ENCODE measurements around the gene OLA1. TPM values are rescaled to one million over a fixed set of nuclear protein-coding genes. Genes with fewer than 3 reads are reported as not detected.

The OLA1 gene
- total RNA-seq, 4 donors from 2014 or later = 72.7 to 85.1 (median 78.3) TPM

DNA sequence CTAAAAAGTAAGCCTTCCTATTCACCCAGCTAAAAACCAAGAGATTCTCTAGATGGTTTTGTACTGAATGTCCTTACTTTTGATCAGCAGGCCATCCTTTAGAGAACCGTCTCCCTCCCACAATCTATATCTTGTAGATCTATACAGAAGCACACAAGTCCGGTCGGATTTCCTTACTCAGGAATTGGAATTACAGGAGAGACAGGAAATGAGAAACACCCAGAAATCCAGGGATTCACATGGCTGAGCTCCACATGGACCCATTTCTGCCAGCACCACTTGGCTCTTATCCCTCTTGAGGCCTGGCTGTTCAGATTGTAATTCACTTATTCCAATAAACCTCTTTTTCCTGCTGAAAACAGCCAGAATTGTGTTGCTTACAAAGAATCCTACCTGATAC, 4.5 kb downstream of the OLA1 start:
- Histone ChIP-seq H3K27ac (no peak overlapping the region), H3K4me1 (peaks cover 1 to 34% (median 6%) of the 10 kb centered on the region in 3 donors), H3K9me3 (no peaks in the 10 kb centered on the region), H3K27me3 (no peaks in the 10 kb centered on the region), H3K4me3 (no peak overlapping the region), H3K36me3 (peaks cover 0 to 37% (median 4%) of the 10 kb centered on the region in 3 donors)
- DNase-seq = no peak
- TF ChIP-seq, protein P1, sequence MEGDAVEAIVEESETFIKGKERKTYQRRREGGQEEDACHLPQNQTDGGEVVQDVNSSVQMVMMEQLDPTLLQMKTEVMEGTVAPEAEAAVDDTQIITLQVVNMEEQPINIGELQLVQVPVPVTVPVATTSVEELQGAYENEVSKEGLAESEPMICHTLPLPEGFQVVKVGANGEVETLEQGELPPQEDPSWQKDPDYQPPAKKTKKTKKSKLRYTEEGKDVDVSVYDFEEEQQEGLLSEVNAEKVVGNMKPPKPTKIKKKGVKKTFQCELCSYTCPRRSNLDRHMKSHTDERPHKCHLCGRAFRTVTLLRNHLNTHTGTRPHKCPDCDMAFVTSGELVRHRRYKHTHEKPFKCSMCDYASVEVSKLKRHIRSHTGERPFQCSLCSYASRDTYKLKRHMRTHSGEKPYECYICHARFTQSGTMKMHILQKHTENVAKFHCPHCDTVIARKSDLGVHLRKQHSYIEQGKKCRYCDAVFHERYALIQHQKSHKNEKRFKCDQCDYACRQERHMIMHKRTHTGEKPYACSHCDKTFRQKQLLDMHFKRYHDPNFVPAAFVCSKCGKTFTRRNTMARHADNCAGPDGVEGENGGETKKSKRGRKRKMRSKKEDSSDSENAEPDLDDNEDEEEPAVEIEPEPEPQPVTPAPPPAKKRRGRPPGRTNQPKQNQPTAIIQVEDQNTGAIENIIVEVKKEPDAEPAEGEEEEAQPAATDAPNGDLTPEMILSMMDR (IDR thresholded peaks at IDR 0.05) = no peak
- TF ChIP-seq POLR2A (IDR thresholded peaks at IDR 0.05) = no peak
- WGBS, 2 donors = 89 to 93% methylated on average over 3 of the region's 3 CpGs
- intact Hi-C loops (cut with DNase I) = no loop called here

DNA sequence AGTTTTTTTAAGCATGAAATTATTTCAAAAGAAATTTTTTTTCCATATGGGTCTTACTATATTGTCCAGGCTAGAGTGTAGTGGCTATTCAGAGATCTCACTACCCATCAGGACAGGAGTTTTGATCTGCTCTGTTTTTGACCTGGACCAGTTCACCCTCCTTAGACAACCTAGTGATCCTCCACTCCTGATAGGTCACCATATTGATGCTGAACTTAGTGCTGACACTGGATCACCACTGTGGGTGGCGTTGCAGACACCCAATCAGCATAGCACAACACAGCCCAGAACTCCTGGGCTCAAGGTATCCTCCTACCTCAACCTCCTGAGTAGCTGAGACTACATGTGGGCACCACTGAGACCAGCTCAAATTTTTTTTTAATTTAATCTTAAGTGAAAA, 8.2 kb downstream of the OLA1 start:
- WGBS, 2 donors = 100% methylated on average over 1 of the region's 1 CpG
- Histone ChIP-seq H3K27me3 (no peaks in the 10 kb centered on the region), H3K9me3 (no peaks in the 10 kb centered on the region), H3K36me3 (peaks cover 0 to 37% (median 0%) of the 10 kb centered on the region in 3 donors), H3K4me1 (peaks cover 0 to 13% (median 0%) of the 10 kb centered on the region in 3 donors), H3K4me3 (no peak overlapping the region), H3K27ac (no peak overlapping the region)
- TF ChIP-seq, protein P1 (IDR thresholded peaks at IDR 0.05) = no peak
- no peak for TF ChIP-seq POLR2A (IDR thresholded peaks at IDR 0.05)
- intact Hi-C loops (cut with DNase I) = no loop called here
- DNase-seq = no peak

DNA sequence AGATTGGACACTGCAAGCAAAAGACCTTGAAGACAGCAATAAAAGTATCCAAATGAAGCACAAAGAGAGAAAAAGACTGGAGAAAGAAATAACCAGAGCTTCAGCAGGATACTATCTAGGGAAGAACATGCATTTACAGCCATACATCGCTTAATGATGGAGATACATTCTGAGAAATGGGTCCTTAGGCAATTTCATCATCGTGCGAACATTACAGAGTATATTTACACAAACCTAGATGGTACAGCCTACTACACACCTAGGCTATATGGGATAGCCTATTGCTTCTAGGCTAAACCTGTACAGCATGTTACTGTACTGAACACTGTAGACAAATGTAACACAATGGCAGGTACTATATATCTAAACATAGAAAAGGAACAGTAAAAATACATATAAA, 11.9 kb downstream of the OLA1 start:
- intact Hi-C loops (cut with DNase I) = no loop called here
- Histone ChIP-seq H3K4me3 (no peak overlapping the region), H3K27me3 (no peaks in the 10 kb centered on the region), H3K27ac (no peak overlapping the region), H3K9me3 (no peaks in the 10 kb centered on the region), H3K4me1 (peaks cover 5 to 20% (median 6%) of the 10 kb centered on the region in 3 donors), H3K36me3 (peaks cover 0 to 12% (median 0%) of the 10 kb centered on the region in 3 donors)
- TF ChIP-seq POLR2A (IDR thresholded peaks at IDR 0.05) = no peak
- WGBS, 2 donors = 89 to 93% methylated on average over 3 of the region's 3 CpGs
- no peak for DNase-seq

DNA sequence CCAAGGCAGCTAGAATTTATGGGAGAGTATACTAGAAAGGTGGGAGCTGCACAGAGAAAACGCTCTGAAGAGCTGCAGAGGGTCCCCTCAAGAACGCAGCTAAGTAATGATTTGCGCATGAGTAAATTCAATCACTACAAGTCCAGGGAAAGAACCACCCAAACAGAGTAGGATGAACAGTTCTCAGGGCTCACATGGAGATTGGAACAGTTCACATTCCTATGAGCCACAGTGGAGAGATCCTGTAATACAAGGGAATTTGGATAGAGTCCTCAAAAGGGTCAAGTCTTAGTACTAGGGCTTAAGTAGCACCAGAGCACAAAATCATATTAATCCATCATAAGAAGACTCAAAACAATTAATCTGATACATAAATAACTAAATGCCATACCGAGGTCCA, 12.7 kb downstream of the OLA1 start:
- TF ChIP-seq POLR2A (IDR thresholded peaks at IDR 0.05) = no peak
- TF ChIP-seq, protein P1 (IDR thresholded peaks at IDR 0.05) = no peak
- peaks cover 5 to 20% (median 6%) of the 10 kb centered on the region in 3 donors for H3K4me1 ChIP-seq
- H3K4me3 ChIP-seq = no peak overlapping the region
- intact Hi-C loops (cut with DNase I) = no loop called here
- H3K36me3 ChIP-seq = peaks cover 0 to 12% (median 0%) of the 10 kb centered on the region in 3 donors
- no peak for DNase-seq
- H3K27ac ChIP-seq = no peak overlapping the region
- H3K9me3 ChIP-seq = no peaks in the 10 kb centered on the region
- no peaks in the 10 kb centered on the region for H3K27me3 ChIP-seq
- 76 to 80% methylated on average over 4 of the region's 4 CpGs for WGBS, 2 donors

DNA sequence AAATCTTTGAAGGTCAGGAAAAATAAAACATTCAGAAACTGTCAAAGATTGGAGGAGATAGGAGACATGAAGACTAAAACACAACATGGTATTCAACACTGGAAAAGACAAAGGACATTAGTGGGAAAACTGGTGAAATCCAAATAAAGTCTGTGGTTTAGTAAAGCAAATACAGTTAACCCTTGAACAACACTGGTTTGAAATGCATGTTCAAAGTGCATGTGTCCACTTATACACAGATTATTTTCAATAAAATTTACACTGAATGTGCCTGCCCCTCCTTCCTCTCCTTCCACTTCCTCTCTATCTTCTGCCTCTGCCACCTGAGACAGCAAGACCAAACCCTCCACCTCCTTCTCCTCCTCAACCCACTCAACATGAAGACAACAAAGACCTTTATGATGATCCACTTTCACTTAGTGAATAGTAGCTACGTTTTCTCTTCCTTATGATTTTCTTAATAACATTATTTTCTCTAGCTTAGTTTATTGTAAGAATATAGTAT, 14.5 kb downstream of the OLA1 start:
- no peak for DNase-seq
- TF ChIP-seq POLR2A (IDR thresholded peaks at IDR 0.05) = no peak
- TF ChIP-seq, protein P1 (IDR thresholded peaks at IDR 0.05) = no peak
- Histone ChIP-seq H3K4me3 (no peak overlapping the region), H3K9me3 (no peaks in the 10 kb centered on the region), H3K4me1 (peaks cover 5 to 20% (median 6%) of the 10 kb centered on the region in 3 donors), H3K27ac (no peak overlapping the region), H3K36me3 (peaks cover 0 to 15% (median 0%) of the 10 kb centered on the region in 3 donors), H3K27me3 (no peaks in the 10 kb centered on the region)
- intact Hi-C loops (cut with DNase I) = no loop called here
- WGBS, 2 donors = 85 to 100% methylated on average over 1 of the region's 1 CpG

DNA sequence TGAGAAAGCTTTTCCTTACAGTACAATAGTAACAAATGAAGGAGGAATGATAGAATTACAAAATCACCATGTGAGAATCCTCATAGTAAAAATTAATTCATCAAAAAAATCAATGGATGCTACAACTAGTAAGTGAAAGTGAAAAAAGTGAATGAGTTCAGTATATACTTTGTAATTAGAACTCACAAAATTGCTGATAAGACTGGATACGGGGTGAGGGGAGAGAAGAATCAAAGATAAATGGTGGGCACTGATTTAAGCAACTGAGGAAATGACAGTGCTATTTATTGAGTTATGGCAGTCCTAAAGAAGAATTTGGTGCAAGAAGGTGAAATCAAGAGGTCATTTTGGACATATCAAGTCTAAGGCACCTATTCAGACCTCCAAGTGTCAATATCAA, 20.6 kb downstream of the OLA1 start:
- no peaks in the 10 kb centered on the region for H3K9me3 ChIP-seq
- intact Hi-C loops (cut with DNase I) = no loop called here
- H3K36me3 ChIP-seq = peaks cover 0 to 51% (median 3%) of the 10 kb centered on the region in 3 donors
- no peak for DNase-seq
- TF ChIP-seq, protein P1 (IDR thresholded peaks at IDR 0.05) = no peak
- TF ChIP-seq POLR2A (IDR thresholded peaks at IDR 0.05) = no peak
- WGBS, 2 donors = 92% methylated on average over 1 of the region's 1 CpG
- no peaks in the 10 kb centered on the region for H3K27me3 ChIP-seq
- no peaks in the 10 kb centered on the region for H3K4me1 ChIP-seq
- no peak overlapping the region for H3K27ac ChIP-seq
- H3K4me3 ChIP-seq = no peak overlapping the region

All from esophagus squamous epithelium (tissue), 5 donors.